ENCODE data around the gene LASP1.

Gene LASP1

DNA sequence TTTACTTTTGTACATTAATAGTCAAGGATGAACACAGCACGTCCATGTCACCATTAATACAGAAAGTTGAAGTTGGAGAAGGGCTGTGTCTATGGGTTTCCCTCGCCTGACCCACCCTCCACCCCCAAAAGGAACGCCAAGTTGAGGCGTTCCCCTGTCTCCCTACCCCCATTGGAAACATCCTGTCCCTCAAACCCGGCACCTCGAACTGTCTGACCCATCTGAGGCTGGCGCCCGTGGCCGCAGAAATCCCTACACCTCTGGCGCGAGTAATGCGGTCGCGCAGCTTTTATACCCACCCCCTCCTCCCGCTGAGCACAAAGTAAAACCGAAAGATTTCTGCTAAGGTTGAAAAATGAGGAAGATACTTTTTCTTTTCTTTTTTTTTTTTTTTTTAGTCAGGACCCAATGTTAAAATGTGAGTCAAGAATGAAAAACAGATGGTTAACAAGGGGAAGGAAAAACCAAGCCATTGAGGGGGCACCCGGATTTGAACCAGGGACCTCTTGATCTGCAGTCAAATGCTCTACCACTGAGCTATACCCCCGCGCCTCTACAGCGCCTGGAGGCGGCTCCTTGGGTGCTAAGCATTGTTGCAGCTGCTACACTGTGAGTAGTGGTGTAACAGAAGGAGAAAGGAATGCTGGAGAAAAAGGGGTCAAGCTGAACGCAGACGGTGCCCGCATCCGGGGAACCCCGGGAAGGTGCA is 887 bp upstream of the LASP1 start:
- DNase-seq (ENCODE audit: low read depth in 2 of 3, low spot score in 2 of 3) = peak; percentile 86 to 99 (median 99)

DNA sequence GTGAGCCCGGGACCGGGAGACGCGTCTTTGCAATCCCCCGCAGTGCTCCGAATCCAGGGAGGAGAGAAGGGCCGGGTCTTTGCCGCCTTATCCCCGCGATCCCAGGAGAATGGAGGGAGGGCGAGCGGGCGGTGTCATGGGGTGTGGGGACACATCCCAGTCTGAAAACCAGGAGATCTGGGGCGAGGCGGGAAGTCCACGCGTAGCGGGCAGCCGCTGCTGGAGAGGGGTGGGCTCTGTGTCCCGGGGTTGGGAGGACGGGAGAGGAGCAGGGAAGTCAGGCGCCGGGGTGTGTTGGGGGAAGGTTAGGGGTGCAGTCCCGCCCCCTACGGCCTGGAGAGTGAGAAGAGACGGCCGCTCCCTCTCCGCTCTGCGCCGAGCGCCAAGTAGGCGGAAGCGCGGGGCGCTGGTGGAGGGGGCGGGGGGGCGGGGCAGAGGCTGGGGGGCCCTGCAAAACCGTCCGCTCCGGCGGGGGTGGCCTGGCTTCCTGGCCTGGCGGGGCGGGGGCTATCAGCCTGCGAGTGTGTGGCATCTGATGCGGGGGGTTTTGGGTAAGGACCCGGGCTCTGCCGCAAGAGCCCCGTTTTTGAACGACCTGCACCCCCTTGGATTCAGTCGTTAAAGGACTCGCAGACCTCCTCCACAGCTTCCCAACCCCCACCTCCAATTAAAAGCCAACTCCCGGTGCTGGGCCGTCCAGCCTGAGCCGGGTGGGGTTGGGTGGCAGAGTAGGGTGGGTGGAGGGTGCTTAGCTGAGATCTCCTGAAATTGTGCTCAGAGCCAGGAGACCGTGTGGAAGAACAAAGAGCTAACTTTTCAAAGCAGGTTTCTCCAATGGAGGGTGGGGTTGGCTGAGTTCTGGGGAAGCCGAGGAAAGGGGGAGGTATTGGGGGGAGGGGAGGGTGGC is 654 bp downstream of the LASP1 start:
- DNase-seq (ENCODE audit: low read depth in 2 of 3, low spot score in 2 of 3) = peak in 2 of 3 experiments; percentile 45 to 64

DNA sequence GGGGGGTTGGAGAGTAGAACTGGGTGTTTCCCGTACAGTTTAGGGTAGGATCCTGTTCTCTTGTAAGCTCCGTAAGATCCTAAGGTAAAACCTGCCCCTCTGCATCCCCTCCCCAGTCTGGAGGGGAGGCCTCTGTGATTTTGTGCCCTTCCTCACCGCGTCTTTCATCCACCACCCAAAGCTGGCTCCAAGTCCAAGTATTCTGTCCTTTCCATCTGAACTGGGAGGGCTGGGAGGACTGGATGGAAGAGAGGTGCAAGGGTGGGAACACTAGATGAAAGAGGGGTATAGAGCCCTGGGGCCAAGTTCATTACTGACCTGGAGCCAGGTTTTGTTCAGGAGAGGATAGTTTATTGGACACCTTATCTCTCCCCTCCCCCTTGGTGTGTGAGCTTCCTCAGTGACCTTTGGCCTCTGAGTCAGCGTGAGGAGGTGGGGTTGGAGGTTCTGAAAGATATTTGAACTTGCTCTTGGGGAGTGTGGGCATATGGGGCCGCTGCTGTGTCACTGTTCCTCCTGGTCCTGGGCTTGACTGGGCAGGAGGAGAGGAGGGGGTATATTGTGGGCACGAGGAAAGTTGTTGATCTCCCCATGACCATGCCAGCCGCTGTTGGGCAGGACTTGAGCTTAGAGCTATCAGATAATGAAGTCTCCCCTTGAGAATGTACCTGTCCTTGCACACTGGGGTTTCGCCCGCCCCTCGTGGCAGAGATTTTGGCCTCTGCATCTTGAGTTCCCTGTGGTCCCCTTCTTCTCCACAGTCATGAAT is 1.6 kb downstream of the LASP1 start:
- DNase-seq (ENCODE audit: low read depth in 2 of 3, low spot score in 2 of 3) = peak in 2 of 3 experiments; percentile 52 to 56

DNA sequence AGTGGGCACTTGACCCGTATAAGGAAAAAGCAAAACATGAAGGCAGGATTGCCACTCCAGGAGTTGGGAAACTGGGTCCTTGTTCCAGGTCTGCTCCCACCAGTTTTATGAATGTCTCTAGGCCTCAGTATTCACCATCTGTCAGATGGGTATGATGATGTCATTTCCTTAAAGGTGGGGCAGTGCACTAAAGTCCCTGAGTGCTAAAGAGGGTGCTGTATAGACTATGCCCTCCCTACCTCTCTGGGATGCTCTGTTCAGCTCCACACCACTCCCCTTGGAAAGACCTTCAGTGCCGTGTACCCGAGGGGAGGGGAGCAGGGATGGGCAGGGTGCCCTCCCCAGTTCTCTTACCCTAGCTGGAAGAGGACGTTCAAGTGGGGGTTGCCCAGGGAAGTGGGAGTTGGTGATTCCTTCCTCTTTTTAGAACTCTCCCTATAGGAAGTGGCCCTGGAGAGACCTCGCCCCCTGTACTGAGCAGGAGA is 2.2 kb downstream of the LASP1 start:
- DNase-seq (ENCODE audit: low read depth in 2 of 3, low spot score in 2 of 3) = no peak

DNA sequence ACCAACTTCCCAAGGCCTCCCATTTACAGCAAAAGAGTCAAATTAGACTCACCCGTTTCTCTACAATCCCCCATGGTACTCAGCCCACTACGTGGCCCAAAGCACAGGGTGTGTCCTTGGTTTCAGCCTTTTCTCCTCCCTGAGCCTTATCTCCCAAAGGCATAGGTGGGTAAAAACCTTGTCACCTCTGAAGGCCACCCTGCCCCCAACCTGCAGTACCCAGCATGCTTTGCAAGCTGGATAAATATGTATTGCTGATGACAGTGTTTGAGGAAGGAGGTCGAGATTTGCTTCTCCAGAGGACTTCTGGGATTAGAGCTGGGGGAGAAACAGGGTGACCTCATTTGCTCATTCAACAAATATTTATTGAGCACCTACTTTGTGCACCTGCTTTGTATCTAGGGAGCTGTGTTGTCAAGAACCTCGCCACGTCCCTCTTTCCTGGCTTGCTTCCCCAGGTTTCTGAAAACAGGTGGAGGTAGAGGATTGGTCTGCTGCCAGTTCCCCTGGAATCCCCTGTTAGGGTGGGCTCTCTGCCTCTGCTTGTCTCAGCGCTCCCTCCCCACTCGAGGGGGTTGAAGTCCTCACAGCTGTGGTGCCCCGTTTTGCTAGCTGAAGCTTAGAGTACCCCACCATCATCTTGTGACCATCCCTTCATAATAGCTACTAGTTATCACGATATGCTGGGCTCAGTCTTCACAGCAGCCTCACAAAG is 3.0 kb downstream of the LASP1 start:
- no peak for DNase-seq (ENCODE audit: low read depth in 2 of 3, low spot score in 2 of 3)

DNA sequence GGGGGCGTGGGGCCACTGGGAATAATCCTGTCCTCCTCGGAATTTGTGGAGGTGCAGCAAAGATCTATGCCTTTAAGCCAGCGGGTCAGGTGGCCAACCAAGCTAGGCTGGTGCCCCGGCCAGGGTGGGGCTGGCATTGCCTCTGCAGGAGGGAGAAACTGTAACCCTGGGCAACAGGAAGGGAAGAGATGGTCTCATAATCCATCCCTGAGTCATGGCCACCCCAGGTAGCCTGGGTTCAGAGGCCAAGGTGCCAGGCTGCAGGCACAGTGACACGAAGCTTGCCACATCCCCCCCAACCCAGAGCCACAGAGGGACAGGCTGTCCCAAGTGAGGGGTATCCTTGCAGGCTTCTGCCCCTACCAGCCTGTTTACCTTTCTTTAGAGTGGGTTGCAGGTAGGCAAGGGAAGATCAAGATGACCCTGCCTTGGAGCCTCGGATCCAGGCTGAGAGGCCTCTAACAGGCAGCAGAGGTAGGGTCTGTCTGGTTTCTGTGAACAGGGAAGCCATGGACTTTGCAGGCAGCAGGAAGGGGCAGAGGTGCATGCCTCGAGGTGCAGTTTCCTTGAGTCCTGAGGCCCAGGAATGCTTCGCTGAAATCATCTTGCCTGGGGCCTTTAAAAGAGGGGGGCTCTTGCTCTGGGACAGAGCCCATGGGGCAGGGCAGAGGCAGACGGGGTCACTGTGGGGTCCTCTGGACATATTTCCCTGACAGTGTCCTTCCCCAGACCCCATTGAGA is 4.0 kb downstream of the LASP1 start:
- DNase-seq (ENCODE audit: low read depth in 2 of 3, low spot score in 2 of 3) = no peak

DNA sequence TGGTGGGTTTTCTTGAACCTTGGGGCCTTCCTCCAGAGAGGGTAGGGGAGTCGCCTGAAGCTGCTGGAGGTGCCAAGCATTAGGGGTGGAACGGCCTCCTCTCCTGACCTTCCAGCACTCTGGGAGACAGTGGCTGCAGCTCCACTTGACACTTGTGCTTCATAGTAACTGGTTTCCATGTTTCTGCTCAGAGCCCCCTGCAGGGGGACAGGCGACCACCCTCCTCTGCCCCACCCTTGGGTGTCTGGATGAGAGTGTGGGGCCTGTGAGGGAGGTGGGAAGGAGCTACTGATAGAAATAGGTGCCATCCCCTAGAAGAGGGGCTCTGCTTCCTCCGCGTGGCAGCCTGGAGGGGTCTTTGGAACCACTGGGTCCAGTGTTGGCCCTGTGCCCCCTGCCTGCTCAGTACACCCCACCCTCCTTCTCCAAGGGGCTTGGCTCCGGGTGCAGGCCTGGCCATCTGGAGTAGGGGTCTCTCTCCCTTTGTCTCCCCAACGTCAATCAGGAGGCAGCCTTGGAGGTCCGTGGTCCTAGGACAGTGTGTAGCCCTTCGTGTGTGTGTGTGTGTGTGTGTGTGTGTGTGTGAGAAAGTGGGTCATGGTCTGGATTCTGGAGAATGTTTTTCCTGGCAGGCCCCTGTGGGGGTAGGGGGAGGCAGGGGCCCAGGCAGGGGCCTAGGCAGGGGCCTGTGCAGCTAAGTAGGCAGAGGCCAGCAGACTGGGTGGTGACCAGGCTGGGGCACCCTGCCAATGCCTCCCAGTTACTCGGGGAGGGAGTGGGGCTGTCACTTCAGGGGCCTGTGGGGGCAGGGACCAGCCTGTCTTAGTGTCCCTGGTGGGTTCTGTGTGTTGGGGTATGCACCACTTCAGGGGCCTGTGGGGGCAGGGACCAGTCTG is 4.9 kb downstream of the LASP1 start:
- DNase-seq (ENCODE audit: low read depth in 2 of 3, low spot score in 2 of 3) = no peak

DNA sequence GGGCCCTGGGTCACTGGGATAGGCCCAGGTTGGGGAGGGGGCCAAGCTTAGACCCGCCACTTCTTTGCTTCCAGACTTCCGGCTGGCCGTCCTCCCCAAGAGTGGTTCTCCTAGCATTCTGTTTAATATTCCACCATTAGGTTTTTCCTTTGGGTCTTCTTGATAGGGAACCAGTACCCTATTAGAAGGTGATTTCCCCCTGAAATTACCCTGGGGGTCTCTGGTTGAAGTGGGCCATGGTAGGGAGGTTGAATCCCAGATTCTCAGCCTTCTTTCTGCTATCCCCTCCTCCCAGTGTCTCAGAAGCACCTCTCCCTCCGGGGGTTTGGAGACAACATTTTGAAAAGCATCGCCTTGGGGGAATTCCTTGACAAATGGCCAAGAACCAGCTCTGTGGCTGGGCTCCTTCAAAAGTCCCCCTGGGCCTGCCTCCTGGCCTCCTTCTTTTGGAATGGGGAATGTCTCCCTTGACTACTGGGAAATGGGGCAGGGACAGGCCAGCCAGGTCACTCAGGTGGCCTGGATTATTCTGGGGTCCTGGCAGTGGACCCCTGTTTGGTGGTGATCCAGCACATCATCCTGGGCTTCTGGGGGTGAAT is 5.7 kb downstream of the LASP1 start:
- no peak for DNase-seq (ENCODE audit: low read depth in 2 of 3, low spot score in 2 of 3)

DNA sequence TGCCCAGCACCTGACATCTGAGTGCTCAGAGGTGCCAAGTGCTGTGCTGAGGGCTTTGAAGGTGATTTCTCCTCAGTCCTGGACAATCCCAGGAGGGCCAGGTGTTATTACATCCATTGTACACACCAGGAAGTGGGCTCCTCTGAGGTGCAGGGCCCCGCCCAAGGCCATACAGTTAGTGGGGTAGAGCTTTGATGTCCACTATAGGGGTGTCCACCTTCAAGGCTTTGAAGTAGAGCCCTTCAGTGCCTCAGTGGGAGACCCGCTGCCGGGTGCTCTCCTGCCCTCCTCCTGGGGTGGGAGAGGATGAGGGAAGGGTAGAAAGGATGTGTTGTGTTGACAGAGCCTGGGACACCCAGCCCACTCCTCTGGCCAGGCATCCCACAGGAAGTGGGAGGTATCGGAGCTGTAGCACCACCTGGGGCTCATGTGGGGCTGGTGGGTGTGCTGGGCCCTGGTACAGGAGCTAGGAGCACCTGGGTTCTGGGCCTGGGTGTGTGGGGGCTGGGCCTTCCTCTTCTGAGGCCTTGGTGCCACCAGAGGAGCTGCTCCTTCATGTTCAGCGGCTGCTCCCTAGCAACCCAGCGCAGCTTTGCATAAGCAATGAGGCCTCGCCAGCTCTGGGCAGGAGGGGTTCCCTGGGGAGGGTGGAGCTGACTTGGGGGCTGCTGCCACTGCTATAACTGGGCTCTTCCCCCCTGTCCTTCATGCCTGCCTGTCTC is 7.4 kb downstream of the LASP1 start:
- no peak for DNase-seq (ENCODE audit: low read depth in 2 of 3, low spot score in 2 of 3)

DNA sequence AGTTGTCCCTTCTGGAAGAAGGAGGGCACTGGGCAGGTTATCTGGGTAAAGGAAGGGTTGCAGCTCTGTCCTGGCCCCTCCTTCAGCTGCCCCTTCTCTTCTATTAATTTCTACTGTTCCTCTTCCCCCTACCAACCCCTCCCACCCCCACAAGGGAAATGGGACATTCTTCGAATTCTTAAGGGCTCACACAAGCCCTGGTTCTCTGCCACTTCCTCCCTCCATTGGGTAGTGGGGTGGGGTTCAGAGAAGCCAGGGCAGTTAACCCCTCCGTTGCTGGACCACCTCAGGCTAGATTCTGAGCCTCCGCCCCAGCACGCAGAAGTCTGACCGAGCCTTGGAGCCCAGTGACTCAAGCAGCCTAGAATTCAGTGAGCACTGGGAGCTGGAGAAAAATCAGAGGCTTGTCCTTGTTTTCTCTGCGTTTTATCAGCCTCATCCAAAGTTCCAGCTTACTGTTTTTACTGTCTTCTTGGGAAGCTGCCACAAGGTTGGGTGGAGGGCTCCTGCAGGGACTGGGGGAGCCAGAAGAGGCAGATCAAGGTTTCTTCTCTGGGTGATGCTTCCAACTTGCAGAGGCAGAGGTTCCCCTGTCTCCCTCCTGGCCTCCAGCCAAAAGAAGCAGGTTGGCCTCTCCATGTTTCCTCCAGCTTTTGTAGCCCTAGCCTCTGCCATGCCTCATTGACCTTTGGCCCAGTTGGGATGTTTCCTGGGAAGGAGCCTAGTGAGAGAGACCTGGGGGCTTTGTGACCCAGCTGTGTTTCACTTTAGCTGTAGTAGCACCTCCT is 10.2 kb downstream of the LASP1 start:
- no peak for DNase-seq (ENCODE audit: low read depth in 2 of 3, low spot score in 2 of 3)

DNA sequence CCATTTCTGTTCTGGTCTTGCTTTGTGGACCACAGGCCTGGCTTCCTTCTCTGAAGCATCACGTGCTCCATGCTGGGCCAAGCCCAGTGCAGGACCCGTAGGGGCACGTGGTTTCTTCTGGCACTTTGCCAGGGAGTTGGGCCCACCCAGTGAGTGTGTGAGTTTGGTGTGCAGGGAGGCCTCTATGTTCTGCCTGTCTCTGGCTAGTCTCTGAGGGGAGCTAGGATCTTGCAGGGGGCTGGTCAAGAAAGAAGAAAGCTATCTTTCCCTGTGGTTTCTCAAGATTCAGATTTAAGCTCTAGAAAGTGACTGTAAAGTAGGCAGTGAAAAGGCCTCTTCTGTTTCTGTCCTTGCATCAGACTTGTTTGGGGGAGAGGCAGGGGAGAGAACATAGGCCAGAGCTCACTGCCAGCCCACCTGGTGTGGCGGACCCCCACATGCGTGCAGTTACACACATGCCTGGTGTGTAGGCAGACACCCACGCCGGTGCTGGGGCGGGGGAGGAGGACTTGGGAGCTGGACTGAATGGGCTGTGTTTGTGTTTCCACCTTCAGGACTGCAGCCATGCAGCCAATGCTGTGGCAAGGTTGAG is 11.8 kb downstream of the LASP1 start:
- DNase-seq (ENCODE audit: low read depth in 2 of 3, low spot score in 2 of 3) = no peak

DNA sequence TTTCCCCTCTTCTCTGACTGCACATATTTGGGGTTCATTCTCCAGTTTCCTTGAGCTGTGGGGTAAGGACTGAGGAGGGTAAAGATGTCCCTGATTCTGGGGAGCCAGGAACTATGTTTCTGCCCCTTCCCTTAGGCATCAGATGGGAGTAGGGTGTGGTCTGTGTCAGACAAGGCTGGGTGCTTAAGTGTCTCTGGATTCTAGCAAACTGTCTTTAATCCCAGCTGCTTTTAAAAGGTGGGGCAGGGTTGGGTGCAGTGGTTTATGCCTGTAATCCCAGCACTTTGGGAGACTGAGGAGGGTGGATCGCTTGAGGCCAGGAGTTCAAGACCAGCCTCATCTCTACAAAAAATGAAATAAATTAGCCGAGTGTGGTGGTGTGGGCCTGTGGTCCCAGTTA is 13.0 kb downstream of the LASP1 start:
- DNase-seq (ENCODE audit: low read depth in 2 of 3, low spot score in 2 of 3) = no peak

DNA sequence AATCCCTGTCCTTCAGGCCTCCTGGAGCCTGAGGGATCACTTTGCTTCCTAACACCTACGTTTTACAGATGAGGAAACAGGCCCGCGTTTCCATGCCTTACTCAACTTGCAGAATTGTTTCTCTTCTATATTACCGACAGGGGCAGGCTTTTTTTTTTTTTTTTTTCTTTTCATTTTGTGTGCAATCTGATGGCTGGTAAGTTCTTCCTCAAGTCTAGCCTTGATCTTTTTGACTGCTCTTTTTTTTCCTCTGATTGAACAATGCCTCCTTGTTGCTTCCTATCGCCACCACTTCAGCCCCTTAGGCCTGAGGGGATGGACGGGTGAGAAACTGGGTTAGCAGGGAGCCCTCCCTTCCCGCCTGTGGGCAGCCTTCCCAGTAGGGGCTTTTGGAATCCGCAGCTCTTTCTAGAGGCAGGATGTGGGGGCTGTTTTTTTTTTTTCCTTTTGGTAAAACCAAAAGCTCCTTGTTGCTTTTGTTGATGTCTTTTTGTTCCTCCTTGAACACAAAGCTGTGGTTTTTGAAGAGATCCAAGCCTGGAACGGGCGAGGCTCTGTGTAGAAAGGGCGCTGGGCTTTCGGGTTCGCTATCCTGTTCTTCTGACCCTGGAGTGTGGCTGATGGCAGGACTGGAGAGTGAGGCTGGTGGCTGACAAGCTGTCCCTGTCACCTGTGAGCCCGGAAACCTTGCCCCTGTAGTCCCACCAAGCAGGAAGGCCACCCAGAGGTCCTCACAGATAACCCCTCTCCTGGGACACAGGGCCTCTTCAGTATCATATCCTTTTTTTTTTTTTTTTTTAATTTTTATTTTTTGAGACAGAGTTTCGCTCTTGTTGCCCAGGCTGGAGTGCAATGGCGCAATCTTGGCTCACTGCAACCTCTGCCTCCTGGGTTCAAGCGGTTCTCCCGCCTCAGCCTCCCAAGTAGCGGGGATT is 14.0 kb downstream of the LASP1 start:
- no peak for DNase-seq (ENCODE audit: low read depth in 2 of 3, low spot score in 2 of 3)

DNA sequence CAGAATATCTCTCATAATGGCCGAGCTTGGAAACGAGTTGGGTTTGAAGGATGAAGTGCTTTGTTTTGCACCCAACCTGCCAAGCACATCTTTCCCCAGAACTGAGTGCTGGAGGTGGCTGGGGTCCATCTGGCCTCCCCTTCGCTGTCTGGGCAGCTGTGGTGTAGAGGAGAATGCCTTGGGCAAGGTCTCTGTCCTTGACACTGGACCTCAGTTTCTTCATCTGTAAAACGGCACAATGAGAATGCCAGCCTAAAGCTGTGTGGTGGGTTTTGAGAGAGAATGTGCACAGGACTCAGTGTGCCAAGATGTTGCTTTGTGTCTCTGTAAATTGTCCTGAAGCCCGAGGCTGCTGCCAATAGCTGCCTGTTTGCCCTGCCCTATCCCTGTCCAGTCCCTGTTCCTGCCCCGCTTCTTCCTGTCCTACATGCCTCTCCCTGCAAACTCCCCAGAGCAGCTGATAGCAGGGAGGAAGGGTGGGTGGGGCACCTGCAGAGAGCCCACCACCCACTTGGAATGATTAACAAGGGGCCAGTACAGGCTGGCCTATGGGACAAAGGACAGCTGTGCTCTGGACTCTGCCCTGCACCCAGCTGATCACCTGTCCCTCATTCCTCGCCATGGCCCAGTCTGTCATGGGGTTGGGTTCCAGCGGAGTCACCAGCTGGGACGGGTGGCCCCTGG is 15.3 kb downstream of the LASP1 start:
- DNase-seq (ENCODE audit: low read depth in 2 of 3, low spot score in 2 of 3) = no peak

Measured in activated CD8-positive, alpha-beta memory T cell treated with anti-CD3 and anti-CD28 coated beads for 48 hours (primary cell).